AG09319 (cell line): ENCODE data around the gene PLAAT1.

Experiments used
- DNase-seq: peaks from one replicate; pipeline ENCODE4 v3.0.0-alpha.2; 2010; ENCODE audit warnings: low read depth; ENCODE audit errors: extremely low read depth
- TF ChIP-seq, protein P1 (sequence below): IDR thresholded peaks from 2 replicates; pipeline ENCODE4 v1.5.1; 2011; ENCODE audit warnings: low read depth, mild to moderate bottlenecking, inconsistent platforms, low read length, moderate library complexity

The PLAAT1 gene

DNA sequence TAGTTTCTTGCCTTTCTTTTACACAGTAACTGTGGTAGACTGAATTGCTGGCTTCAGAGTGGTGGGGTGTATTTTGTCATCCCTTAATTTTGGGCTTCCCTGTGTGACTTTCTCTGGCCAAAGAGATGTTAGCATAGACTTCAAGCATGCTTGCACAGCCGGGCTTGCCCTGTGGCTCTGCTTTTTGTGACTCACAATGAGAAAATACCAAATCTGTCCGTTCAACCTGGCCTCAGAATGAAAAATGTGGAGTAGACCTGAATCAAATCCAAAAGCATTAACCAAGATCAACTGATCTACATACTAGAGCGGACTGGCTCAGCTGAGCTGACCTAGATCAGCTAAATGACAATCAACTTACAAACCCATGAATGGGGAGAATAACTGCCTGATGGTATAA is 51.4 kb downstream of the PLAAT1 start:
- DNase-seq, result no peak
- TF ChIP-seq, protein P1, sequence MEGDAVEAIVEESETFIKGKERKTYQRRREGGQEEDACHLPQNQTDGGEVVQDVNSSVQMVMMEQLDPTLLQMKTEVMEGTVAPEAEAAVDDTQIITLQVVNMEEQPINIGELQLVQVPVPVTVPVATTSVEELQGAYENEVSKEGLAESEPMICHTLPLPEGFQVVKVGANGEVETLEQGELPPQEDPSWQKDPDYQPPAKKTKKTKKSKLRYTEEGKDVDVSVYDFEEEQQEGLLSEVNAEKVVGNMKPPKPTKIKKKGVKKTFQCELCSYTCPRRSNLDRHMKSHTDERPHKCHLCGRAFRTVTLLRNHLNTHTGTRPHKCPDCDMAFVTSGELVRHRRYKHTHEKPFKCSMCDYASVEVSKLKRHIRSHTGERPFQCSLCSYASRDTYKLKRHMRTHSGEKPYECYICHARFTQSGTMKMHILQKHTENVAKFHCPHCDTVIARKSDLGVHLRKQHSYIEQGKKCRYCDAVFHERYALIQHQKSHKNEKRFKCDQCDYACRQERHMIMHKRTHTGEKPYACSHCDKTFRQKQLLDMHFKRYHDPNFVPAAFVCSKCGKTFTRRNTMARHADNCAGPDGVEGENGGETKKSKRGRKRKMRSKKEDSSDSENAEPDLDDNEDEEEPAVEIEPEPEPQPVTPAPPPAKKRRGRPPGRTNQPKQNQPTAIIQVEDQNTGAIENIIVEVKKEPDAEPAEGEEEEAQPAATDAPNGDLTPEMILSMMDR, result no peak

DNA sequence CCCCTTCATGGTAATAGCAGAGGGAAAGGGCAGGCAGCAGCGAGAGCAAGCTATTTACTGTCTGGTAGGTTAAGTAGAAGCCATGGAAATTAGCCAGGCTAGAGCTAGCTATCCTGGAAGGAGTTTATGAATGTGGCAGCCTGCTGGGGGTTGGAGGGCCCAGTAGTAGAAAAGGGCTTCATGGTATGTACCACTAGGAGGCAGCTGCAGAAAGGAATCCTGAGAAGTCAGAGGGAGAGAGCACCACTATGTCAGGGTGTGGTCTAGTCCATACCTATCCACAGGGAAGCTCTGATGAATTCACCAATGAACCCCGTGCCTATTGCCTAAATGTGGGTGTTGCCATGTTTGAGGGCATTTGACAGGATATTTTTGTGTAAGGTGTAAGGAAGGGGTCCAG is 55.0 kb downstream of the PLAAT1 start:
- TF ChIP-seq, protein P1, result no peak
- no peak for DNase-seq

DNA sequence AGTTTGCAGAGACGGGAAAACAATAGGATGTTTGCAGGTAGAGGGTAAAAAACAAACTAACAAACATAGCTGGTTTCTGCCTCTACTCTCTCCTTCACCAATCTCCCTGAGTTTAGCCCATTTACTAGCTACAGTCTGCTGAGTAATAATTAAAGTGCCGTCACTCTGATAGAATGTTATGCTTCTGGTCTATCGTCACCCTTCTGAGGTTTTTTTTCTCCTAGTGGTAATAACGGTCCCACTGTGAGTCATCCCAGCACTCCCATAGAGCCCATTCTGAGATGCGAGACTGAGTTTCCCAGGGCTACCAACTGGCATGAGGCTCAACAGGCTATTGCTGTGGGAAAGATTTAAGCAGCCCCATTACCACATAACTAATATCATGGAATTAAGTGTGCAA is 56.4 kb downstream of the PLAAT1 start:
- no peak for DNase-seq
- TF ChIP-seq, protein P1, result no peak

DNA sequence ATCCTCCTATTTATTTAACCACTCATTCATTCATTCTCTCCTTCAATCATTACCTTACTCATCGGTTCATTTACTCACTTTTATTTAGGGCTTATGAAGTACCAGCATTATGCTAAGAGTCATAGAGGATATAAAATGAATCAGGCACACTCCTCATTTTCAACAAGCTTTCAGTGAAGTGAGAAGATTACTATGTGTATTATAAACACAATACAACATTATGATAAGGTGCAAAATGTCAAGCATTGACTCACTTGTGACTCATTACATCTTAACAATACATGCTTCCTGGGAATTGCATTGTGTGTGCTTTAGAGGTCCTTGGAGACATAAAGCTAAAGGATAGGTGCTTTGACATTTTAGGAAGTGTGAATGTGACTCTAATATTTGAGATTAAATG is 60.4 kb downstream of the PLAAT1 start:
- DNase-seq, result no peak
- TF ChIP-seq, protein P1, result no peak

DNA sequence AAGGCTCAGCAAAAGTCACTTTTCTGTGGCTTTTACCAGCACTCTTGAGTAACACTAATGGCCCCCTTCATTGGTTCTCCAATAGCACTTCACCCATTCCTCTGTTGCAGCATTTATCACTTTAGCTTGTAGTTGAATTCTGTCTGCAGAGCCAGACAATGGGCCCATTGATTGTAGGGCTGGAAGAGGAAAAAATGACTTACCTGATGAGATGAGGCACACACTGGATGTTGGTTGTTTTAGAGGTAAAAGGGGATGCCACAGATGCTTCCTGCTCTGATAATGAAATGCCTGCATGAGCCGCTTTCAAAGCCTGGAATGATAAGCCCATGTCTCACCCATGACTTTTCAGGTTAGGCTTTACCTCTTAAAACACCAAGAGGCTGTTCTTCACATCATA is 64.3 kb downstream of the PLAAT1 start:
- TF ChIP-seq, protein P1, result no peak

DNA sequence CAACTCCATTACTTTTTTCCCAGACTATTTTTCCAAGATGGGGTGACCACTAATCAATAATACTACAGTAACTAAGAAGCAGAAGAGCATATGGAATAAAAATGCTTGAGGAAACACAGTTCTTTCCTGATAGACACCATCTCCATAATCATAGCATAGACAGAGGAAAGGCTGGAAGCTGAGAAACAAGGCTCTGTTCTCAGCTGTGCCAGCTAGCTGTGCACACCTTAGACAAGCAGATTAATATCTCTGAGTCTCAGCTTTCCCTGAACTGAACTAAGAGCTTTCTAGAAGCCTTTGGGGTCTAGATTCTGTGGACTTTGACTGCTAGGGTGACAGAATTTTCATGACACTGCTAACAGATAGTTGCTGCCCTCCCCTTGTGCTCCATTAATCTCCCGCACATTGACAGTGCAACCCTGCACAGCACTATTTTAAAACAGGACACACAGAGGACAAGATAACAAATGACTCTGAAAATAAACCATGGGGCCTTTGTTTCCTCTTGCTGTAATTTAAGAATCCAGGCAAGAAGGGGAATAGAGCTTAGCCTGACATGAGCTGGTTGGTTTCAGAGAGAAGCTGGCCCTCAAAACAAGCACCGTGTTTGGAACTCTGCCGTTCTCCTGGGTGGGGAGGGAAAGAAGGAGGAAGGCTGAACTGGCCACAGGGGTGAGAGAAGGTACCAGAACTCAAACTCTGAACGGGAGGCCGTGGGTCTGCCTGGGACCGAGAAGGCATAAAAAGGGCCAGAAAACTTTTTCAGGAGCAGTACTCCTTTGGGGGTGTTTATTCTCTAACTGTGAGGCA is 70.1 kb downstream of the PLAAT1 start:
- no peak for DNase-seq
- TF ChIP-seq, protein P1, result no peak

More for the DNA sequence above, 64.3 kb downstream of the PLAAT1 start:
- DNase-seq, result no peak

DNA sequence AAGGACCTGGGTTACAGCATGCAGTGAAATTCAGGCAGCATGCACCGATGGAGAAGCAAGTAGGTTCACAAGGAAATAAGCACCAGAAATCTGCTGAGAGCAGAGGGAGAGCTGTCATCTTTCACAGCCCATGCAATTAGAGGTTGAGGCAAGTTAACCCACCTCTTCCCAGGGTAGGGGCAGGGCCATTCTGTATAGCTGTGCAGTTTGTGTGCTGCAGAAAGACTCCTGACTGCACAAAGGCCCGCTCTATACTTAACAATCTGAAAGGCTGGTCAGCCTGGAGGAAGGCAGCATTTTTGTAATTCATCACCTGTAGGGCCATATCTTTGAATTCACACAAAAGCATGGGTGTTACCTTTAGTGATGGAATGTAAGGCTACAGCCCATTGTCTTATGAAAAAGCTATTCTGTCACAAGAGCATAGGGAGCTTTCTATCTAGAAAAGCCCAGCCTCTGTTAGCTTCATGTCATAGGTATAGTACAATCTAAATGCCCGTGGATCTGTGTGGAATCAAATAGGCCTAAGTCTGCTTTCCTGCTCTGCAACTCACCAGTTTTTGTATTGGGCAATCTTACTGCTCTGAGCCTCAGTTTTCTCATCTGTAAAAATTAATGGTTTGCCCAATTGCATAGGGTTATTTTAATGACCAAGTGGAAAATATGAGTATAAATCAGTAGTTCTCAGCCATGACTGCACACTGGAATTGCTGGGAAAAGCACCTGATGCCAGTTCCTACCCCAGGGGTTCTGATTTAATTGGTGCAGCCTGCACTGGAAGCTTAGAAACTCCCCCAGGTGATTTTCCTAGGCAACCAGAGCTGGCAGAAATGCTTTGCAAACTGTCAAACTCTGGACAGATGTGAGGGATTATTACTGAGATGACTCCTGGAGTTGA is 72.3 kb downstream of the PLAAT1 start:
- TF ChIP-seq, protein P1, result no peak
- no peak for DNase-seq
